ENCODE results near the gene CCDC160.
"Not testable (repeated sequence)": the region's sequence is repeated elsewhere in the genome, so short reads cannot be mapped to it uniquely, and the experiment has no call there.

Gene CCDC160

GRCh38 chrX:134236626-134237614 lies at the start of gene CCDC160:
CCDC160 (plus strand) TSS chrX:134237182; CDS start chrX:134244801, 7,619 bp downstream.
- in situ Hi-C loops (cut with MboI; ENCODE audit: low sequenced_read_pairs): no loop called here

- in situ Hi-C loops (cut with MboI; ENCODE audit: low sequenced_read_pairs): no loop called here
Observed at GRCh38 chrX:134191281-134191680, 45.7 kb upstream of the CCDC160 start.

- in situ Hi-C loops (cut with MboI; ENCODE audit: low sequenced_read_pairs): no loop called here
Observed at GRCh38 chrX:134194915-134195314, 42.1 kb upstream of the CCDC160 start.

GRCh38 chrX:134202561-134202960 lies 34.4 kb upstream of the CCDC160 start:
- in situ Hi-C loops (cut with MboI; ENCODE audit: low sequenced_read_pairs): no loop called here

GRCh38 chrX:134206221-134206620 lies 30.8 kb upstream of the CCDC160 start:
- in situ Hi-C loops (cut with MboI; ENCODE audit: low sequenced_read_pairs): no loop called here

GRCh38 chrX:134210465-134210864 lies 26.5 kb upstream of the CCDC160 start:
- in situ Hi-C loops (cut with MboI; ENCODE audit: low sequenced_read_pairs): no loop called here

GRCh38 chrX:134235236-134235635 lies 1.7 kb upstream of the CCDC160 start:
- in situ Hi-C loops (cut with MboI; ENCODE audit: low sequenced_read_pairs): no loop called here

- in situ Hi-C loops (cut with MboI; ENCODE audit: low sequenced_read_pairs): not testable (repeated sequence)
Observed at GRCh38 chrX:134238144-134238543, 1.2 kb downstream of the CCDC160 start.

- in situ Hi-C loops (cut with MboI; ENCODE audit: low sequenced_read_pairs): no loop called here
Observed at GRCh38 chrX:134239016-134239415, 2.0 kb downstream of the CCDC160 start.

GRCh38 chrX:134240209-134240608 lies 3.2 kb downstream of the CCDC160 start:
- in situ Hi-C loops (cut with MboI; ENCODE audit: low sequenced_read_pairs): no loop called here

GRCh38 chrX:134241960-134242619 lies 5.1 kb downstream of the CCDC160 start:
- in situ Hi-C loops (cut with MboI; ENCODE audit: low sequenced_read_pairs): no loop called here

- in situ Hi-C loops (cut with MboI; ENCODE audit: low sequenced_read_pairs): no loop called here
Observed at GRCh38 chrX:134244043-134244442, 7.1 kb downstream of the CCDC160 start.

- in situ Hi-C loops (cut with MboI; ENCODE audit: low sequenced_read_pairs): no loop called here
Observed at GRCh38 chrX:134246282-134246681, 9.3 kb downstream of the CCDC160 start.

GRCh38 chrX:134247492-134247891 lies 10.5 kb downstream of the CCDC160 start:
- in situ Hi-C loops (cut with MboI; ENCODE audit: low sequenced_read_pairs): no loop called here

GRCh38 chrX:134249241-134249640 lies 12.3 kb downstream of the CCDC160 start:
- in situ Hi-C loops (cut with MboI; ENCODE audit: low sequenced_read_pairs): no loop called here

- in situ Hi-C loops (cut with MboI; ENCODE audit: low sequenced_read_pairs): no loop called here
Observed at GRCh38 chrX:134251241-134251640, 14.3 kb downstream of the CCDC160 start.

GRCh38 chrX:134254511-134254910 lies 17.5 kb downstream of the CCDC160 start:
- in situ Hi-C loops (cut with MboI; ENCODE audit: low sequenced_read_pairs): no loop called here

GRCh38 chrX:134255555-134255954 lies 18.6 kb downstream of the CCDC160 start:
- in situ Hi-C loops (cut with MboI; ENCODE audit: low sequenced_read_pairs): no loop called here

- in situ Hi-C loops (cut with MboI; ENCODE audit: low sequenced_read_pairs): no loop called here
Observed at GRCh38 chrX:134256684-134257083, 19.7 kb downstream of the CCDC160 start.

GRCh38 chrX:134258202-134258601 lies 21.2 kb downstream of the CCDC160 start:
- in situ Hi-C loops (cut with MboI; ENCODE audit: low sequenced_read_pairs): no loop called here

GRCh38 chrX:134285934-134286333 lies 49.0 kb downstream of the CCDC160 start:
- in situ Hi-C loops (cut with MboI; ENCODE audit: low sequenced_read_pairs): not testable (repeated sequence)

GRCh38 chrX:134287346-134287745 lies 50.4 kb downstream of the CCDC160 start:
- in situ Hi-C loops (cut with MboI; ENCODE audit: low sequenced_read_pairs): no loop called here
